ENCODE measurements around the gene THOC5. TPM values are rescaled to one million over a fixed set of nuclear protein-coding genes. Genes with fewer than 3 reads are reported as not detected.
A peak's percentile ranks its signal among the peaks of the same experiment; 100 is the strongest.
"Not testable (repeated sequence)": the region's sequence is repeated elsewhere in the genome, so short reads cannot be mapped to it uniquely, and the experiment has no call there.

Gene THOC5
- total and polyA plus RNA-seq, 8 donors, result 18.2 to 123 (median 33.7) TPM

DNA sequence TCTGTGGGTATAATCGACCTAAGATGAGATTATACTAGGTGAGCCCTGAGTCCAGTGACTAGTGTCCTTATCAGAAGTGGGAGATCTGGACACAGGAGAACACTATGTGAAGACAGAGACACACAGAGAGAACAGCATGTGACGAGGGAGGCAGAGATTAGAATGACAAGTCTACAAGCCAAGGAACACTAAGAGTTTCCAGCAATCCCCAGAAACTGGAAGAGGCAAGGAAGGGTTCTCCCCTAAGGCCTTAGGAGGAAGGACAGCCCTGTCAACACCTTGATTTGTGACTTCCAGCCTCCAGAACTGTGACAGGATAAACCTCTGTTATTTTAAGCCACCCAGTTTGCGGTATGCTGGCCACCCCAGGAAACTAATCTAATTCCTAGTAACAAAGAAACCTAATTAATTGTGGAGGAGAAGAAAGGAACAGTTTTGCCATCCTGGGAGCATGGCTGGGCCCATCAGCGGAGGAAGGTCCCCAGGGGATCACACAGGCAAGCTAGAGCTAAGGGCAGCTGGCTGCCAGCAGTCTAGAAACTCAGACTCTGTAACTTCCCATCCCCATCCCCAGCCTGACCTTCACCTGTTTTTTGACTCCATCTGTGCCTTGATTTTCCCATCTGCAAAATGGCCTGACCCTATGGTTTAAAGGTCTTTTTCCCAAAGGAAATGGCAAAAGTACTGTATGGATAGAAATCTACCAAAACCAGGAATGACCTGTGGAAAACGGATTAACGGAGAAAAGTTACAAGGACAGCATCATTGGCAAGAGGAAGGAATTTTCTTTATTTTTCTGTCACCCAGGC, 10.3 kb upstream of the THOC5 start:
- no peak for DNase-seq
- Histone ChIP-seq H3K4me3 (no peak overlapping the region), H3K36me3 (peaks cover 17 to 97% (median 80%) of the 10 kb centered on the region in 4 donors), H3K4me1 (no peaks in the 10 kb centered on the region), H3K9me3 (no peaks in the 10 kb centered on the region), H3K27ac (no peak overlapping the region), H3K27me3 (no peaks in the 10 kb centered on the region)
- intact Hi-C loops (cut with DNase I; ENCODE audit: low total_unique reads), result no loop called here
- TF ChIP-seq EP300 (IDR thresholded peaks at IDR 0.05) (no peak), POLR2A (IDR thresholded peaks at IDR 0.05) (no peak), POLR2AphosphoS5 (IDR thresholded peaks at IDR 0.05) (no peak)
- TF ChIP-seq, protein P1, sequence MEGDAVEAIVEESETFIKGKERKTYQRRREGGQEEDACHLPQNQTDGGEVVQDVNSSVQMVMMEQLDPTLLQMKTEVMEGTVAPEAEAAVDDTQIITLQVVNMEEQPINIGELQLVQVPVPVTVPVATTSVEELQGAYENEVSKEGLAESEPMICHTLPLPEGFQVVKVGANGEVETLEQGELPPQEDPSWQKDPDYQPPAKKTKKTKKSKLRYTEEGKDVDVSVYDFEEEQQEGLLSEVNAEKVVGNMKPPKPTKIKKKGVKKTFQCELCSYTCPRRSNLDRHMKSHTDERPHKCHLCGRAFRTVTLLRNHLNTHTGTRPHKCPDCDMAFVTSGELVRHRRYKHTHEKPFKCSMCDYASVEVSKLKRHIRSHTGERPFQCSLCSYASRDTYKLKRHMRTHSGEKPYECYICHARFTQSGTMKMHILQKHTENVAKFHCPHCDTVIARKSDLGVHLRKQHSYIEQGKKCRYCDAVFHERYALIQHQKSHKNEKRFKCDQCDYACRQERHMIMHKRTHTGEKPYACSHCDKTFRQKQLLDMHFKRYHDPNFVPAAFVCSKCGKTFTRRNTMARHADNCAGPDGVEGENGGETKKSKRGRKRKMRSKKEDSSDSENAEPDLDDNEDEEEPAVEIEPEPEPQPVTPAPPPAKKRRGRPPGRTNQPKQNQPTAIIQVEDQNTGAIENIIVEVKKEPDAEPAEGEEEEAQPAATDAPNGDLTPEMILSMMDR (IDR thresholded peaks at IDR 0.05), result no peak
- 84 to 91% (median 86%) methylated on average over 6 of the region's 6 CpGs for WGBS, 5 donors

DNA sequence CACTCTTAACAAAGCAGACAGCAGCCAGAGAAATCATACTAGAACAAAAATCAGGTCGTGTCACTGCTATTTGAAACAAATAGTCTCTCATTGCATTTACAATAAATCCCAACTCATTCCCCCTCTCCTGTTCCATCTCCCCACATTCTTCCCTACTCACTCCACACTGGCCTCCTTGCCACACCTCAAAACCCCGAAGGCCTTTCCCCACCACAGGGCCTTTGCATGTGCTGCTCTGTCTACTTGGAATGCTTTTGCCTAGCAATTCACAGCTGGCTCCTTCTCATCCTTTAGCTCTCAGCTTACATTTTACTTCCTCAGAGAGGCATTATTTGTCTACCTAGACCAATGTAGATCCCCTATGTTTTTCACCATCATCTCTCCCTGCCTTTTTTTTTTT, 6.3 kb upstream of the THOC5 start:
- no peak for TF ChIP-seq EP300 (IDR thresholded peaks at IDR 0.05)
- no peak for TF ChIP-seq POLR2AphosphoS5 (IDR thresholded peaks at IDR 0.05)
- TF ChIP-seq, protein P1 (IDR thresholded peaks at IDR 0.05), result no peak
- no peak for TF ChIP-seq POLR2A (IDR thresholded peaks at IDR 0.05)
- no peak for DNase-seq
- Histone ChIP-seq H3K4me3 (no peak overlapping the region), H3K9me3 (no peaks in the 10 kb centered on the region), H3K4me1 (peaks cover 0 to 10% (median 5%) of the 10 kb centered on the region in 4 donors), H3K36me3 (peaks cover 29 to 94% (median 80%) of the 10 kb centered on the region in 4 donors), H3K27me3 (no peaks in the 10 kb centered on the region), H3K27ac (no peak overlapping the region)
- intact Hi-C loops (cut with DNase I; ENCODE audit: low total_unique reads), result no loop called here
- 91 to 97% (median 93%) methylated on average over 2 of the region's 2 CpGs for WGBS, 5 donors

DNA sequence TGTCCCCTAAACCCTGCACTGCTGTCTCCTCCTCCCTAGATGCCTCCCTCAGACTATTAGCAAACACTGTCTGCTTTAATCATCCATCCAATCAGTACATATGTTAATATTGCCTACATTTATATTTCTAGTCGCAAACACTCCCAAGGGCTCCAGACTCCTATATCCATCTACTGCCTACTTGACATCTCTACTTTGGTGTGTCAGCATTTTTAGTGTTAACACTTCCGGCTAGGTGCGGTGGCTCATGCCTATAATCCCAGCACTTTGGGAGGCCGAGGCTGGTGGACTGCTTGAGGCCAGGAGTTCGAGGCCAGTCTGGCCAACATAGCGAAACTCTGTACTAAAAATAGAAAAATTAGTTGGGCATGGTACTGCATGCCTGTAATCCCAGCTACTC, 5.5 kb upstream of the THOC5 start:
- 85 to 96% (median 96%) methylated on average over 6 of the region's 6 CpGs for WGBS, 5 donors
- intact Hi-C loops (cut with DNase I; ENCODE audit: low total_unique reads), result no loop called here
- Histone ChIP-seq H3K36me3 (peaks cover 29 to 86% (median 75%) of the 10 kb centered on the region in 4 donors), H3K4me3 (no peak overlapping the region), H3K4me1 (peaks cover 5 to 18% (median 13%) of the 10 kb centered on the region in 4 donors), H3K27me3 (no peaks in the 10 kb centered on the region), H3K27ac (no peak overlapping the region), H3K9me3 (no peaks in the 10 kb centered on the region)
- no peak for TF ChIP-seq POLR2A (IDR thresholded peaks at IDR 0.05)
- no peak for TF ChIP-seq EP300 (IDR thresholded peaks at IDR 0.05)
- TF ChIP-seq, protein P1 (IDR thresholded peaks at IDR 0.05), result no peak
- TF ChIP-seq POLR2AphosphoS5 (IDR thresholded peaks at IDR 0.05), result no peak
- no peak for DNase-seq

DNA sequence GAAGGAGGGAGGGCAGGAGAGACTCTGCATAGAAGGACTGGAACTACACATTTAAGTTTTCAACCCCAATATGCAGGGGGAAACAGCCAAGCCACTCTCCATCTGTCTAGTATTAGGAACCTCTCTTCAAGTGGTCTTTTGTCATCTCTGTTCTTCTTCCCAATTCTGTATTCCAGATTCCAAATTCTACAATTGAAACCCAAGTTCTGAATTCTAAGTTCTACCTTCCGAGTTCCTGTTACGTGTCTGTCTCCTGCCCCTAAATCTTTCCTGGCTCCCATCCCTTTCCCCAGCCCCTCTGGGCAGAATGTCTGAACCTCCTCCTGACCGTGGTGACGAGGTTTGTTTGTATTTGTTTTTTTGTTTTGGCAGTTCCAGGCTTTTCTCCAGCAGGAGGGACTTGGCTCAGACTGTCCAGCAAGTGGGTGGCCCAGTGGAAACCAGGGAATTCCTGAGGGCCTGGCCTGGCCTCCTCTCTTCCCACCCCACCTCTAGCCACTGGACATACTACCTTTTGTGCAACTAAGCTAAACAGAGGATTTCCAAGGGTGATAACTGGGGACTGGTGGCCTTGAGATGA, 1.6 kb upstream of the THOC5 start:
- TF ChIP-seq, protein P1 (IDR thresholded peaks at IDR 0.05), result no peak
- no peak for TF ChIP-seq EP300 (IDR thresholded peaks at IDR 0.05)
- no peak for TF ChIP-seq POLR2AphosphoS5 (IDR thresholded peaks at IDR 0.05)
- no peak for TF ChIP-seq POLR2A (IDR thresholded peaks at IDR 0.05)
- Histone ChIP-seq H3K27ac (peak overlapping the region in 3 of 5 donors; percentile 83 to 93 (median 86)), H3K9me3 (no peaks in the 10 kb centered on the region), H3K4me3 (no peak overlapping the region), H3K4me1 (peaks cover 6 to 24% (median 24%) of the 10 kb centered on the region in 4 donors), H3K36me3 (peaks cover 16 to 56% (median 51%) of the 10 kb centered on the region in 4 donors), H3K27me3 (no peaks in the 10 kb centered on the region)
- intact Hi-C loops (cut with DNase I; ENCODE audit: low total_unique reads), result no loop called here
- peak in 1 of 2 donors; percentile 53 for DNase-seq
- 54 to 62% (median 58%) methylated on average over 4 of the region's 4 CpGs for whole genome bisulfite sequencing, 5 donors

- intact Hi-C loops (cut with DNase I; ENCODE audit: low total_unique reads); H3K9me3 ChIP-seq; H3K27ac ChIP-seq; DNase-seq; H3K27me3 ChIP-seq: not testable (repeated sequence)
- Histone ChIP-seq H3K4me3 (peak overlapping the region in 3 of 4 donors; percentile 13 to 91 (median 86)), H3K4me1 (peaks cover 6 to 24% (median 24%) of the 10 kb centered on the region in 4 donors), H3K36me3 (peaks cover 13 to 52% (median 48%) of the 10 kb centered on the region in 4 donors)
- WGBS, 5 donors, result 86 to 94% (median 92%) methylated on average over 14 to 33 of the region's 33 CpGs
Measured at GRCh38 chr22:29552357-29552756, 1.2 kb downstream of the THOC5 start.
